ENCODE data around the gene ZNF12. TPM values are rescaled to one million over a fixed set of nuclear protein-coding genes. Genes with fewer than 3 reads are reported as not detected.

The ZNF12 gene
- total and polyA plus RNA-seq, 2 donors (not counting 1 experiment from before 2014, with no cell fraction given) = 15.9 to 17.8 TPM

DNA sequence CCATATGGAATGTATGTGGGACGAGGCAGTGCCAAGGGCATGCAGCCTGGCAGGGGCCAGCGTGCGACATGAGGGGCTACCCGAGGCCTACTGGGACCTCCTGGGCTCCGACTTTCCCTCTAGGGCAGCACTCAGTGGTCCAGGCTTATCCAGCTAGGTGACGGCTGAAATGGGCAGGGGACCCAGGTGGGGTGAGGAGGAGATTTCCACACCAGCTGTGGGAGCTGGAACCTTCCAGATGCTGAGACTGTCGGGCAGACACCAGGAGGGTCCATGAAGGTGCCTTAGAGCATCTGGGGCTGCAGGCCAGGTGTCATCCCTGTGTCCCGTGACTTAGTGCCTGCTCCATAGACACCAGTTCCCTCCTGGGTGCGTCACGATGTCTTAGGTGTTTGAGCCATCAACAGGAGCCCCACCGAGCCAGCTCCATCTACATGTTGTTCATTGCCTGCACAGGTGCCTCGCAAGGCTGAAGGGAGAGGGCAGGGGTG lies 56.2 kb downstream of the ZNF12 start:
- no peak overlapping the region for H3K4me2 ChIP-seq (ENCODE audit: extremely low read depth, insufficient read depth, low read length)

DNA sequence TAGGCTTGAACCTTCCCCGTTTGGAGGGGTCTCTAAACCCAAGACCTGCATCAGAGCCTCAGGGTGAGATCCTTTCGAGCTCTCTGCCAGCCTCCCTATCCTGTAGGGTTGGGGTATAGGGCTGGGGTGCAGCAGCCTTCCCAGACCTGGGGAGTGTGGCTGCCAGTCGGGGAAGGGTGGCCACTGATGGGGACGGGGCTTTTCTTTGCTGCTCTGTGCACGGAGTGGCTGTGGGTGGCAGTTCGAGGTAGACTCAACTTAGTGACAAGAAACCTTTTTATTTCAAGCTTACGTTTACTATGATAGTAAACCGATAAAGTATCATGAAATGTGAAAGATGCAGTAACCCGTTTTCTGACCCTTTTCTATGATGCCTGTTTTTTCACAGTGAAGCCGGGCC lies 56.7 kb downstream of the ZNF12 start:
- no peak overlapping the region for H2AFZ ChIP-seq (ENCODE audit: low read length)
- DNase-seq (ENCODE audit: low read depth in 2 of 2) = no peak
- no peak overlapping the region for H3K27ac ChIP-seq (ENCODE audit: insufficient read depth, low read length)
- H3K4me3 ChIP-seq (replicated peaks in 1 of 4; ENCODE audit: control extremely low read depth in 1 of 4, insufficient read depth in 1 of 4, low read depth in 3 of 4, low read length in 4 of 4) = no peak overlapping the region
- no peak overlapping the region for H3K4me2 ChIP-seq (ENCODE audit: extremely low read depth, insufficient read depth, low read length)
- no peaks in the 10 kb centered on the region for H3K9me3 ChIP-seq (ENCODE audit: control insufficient read depth, insufficient read depth, low read depth, low read length)
- H3K4me1 ChIP-seq (ENCODE audit: control insufficient read depth, extremely low read depth, insufficient read depth, low read length) = no peaks in the 10 kb centered on the region
- no peak for TF ChIP-seq EZH2 (IDR thresholded peaks at IDR 0.05; ENCODE audit: low read length, missing control alignments)
- H4K20me1 ChIP-seq (ENCODE audit: control insufficient read depth, extremely low read depth, insufficient read depth, low read length) = no peaks in the 10 kb centered on the region
- H3K9ac ChIP-seq (ENCODE audit: insufficient read depth, low read length) = no peak overlapping the region
- H3K27me3 ChIP-seq (ENCODE audit: control insufficient read depth, insufficient read depth, low read length) = no peaks in the 10 kb centered on the region
- no peaks in the 10 kb centered on the region for H3K79me2 ChIP-seq (ENCODE audit: control insufficient read depth, insufficient read depth, low read length)
- H3K36me3 ChIP-seq (ENCODE audit: control insufficient read depth, insufficient read depth, low read length) = peaks cover 28% of the 10 kb centered on the region

More for the DNA sequence above, 56.2 kb downstream of the ZNF12 start:
- peaks cover 28% of the 10 kb centered on the region for H3K36me3 ChIP-seq (ENCODE audit: control insufficient read depth, insufficient read depth, low read length)
- no peak overlapping the region for H3K27ac ChIP-seq (ENCODE audit: insufficient read depth, low read length)
- H3K27me3 ChIP-seq (ENCODE audit: control insufficient read depth, insufficient read depth, low read length) = no peaks in the 10 kb centered on the region
- H3K9ac ChIP-seq (ENCODE audit: insufficient read depth, low read length) = no peak overlapping the region
- no peak overlapping the region for H2AFZ ChIP-seq (ENCODE audit: low read length)
- no peaks in the 10 kb centered on the region for H3K79me2 ChIP-seq (ENCODE audit: control insufficient read depth, insufficient read depth, low read length)
- no peak overlapping the region for H3K4me3 ChIP-seq (replicated peaks in 1 of 4; ENCODE audit: control extremely low read depth in 1 of 4, insufficient read depth in 1 of 4, low read depth in 3 of 4, low read length in 4 of 4)
- DNase-seq (ENCODE audit: low read depth in 2 of 2) = no peak
- no peaks in the 10 kb centered on the region for H4K20me1 ChIP-seq (ENCODE audit: control insufficient read depth, extremely low read depth, insufficient read depth, low read length)
- H3K4me1 ChIP-seq (ENCODE audit: control insufficient read depth, extremely low read depth, insufficient read depth, low read length) = no peaks in the 10 kb centered on the region
- TF ChIP-seq, protein P1, sequence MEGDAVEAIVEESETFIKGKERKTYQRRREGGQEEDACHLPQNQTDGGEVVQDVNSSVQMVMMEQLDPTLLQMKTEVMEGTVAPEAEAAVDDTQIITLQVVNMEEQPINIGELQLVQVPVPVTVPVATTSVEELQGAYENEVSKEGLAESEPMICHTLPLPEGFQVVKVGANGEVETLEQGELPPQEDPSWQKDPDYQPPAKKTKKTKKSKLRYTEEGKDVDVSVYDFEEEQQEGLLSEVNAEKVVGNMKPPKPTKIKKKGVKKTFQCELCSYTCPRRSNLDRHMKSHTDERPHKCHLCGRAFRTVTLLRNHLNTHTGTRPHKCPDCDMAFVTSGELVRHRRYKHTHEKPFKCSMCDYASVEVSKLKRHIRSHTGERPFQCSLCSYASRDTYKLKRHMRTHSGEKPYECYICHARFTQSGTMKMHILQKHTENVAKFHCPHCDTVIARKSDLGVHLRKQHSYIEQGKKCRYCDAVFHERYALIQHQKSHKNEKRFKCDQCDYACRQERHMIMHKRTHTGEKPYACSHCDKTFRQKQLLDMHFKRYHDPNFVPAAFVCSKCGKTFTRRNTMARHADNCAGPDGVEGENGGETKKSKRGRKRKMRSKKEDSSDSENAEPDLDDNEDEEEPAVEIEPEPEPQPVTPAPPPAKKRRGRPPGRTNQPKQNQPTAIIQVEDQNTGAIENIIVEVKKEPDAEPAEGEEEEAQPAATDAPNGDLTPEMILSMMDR (conservative IDR thresholded peaks at IDR 0.05 in 1 of 2, IDR thresholded peaks at IDR 0.05 in 1 of 2; ENCODE audit: low read depth in 1 of 2, low read length in 2 of 2) = no peak
- TF ChIP-seq EZH2 (IDR thresholded peaks at IDR 0.05; ENCODE audit: low read length, missing control alignments) = no peak
- no peaks in the 10 kb centered on the region for H3K9me3 ChIP-seq (ENCODE audit: control insufficient read depth, insufficient read depth, low read depth, low read length)

DNA sequence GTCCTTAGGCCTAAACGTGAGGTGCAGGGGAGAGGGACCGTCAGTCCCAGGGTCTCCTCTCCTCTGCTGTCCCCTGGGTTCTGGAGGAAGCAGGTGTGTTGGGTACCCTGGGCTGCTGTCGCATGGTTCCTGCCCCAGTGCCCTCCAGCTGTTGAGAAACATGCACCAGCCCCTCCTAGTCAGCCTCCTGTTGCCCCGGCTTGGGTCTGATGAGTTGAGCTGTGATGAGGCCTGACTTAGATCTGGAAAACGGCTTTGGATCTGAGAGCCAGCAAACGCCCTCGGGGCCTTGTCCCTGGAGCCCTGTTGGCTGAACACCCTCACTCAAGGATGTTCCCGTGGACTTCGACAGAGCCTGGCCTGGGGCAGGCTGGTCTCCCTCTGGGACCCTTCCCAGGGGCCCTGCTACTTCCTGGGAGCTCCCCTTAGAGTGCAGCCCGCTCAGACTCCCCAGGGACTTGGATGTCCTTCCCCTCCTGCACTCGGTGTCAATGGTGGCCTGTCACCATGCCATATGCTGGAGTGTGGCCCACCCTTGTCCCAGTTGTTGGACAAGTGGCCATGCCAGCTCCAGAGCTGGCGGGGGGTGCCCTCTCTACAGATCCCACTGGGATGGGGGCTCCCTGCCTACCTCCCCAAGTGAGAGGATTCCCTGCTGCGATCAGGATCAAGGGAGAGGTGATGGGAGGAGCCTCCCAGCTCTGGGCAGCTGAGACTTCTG lies 57.3 kb downstream of the ZNF12 start:
- no peak overlapping the region for H3K4me3 ChIP-seq (replicated peaks in 1 of 4; ENCODE audit: control extremely low read depth in 1 of 4, insufficient read depth in 1 of 4, low read depth in 3 of 4, low read length in 4 of 4)
- H4K20me1 ChIP-seq (ENCODE audit: control insufficient read depth, extremely low read depth, insufficient read depth, low read length) = no peaks in the 10 kb centered on the region
- DNase-seq (ENCODE audit: low read depth in 2 of 2) = no peak
- H3K27me3 ChIP-seq (ENCODE audit: control insufficient read depth, insufficient read depth, low read length) = no peaks in the 10 kb centered on the region
- no peak overlapping the region for H3K4me2 ChIP-seq (ENCODE audit: extremely low read depth, insufficient read depth, low read length)
- H3K79me2 ChIP-seq (ENCODE audit: control insufficient read depth, insufficient read depth, low read length) = no peaks in the 10 kb centered on the region
- no peaks in the 10 kb centered on the region for H3K4me1 ChIP-seq (ENCODE audit: control insufficient read depth, extremely low read depth, insufficient read depth, low read length)
- H3K36me3 ChIP-seq (ENCODE audit: control insufficient read depth, insufficient read depth, low read length) = peaks cover 25% of the 10 kb centered on the region
- TF ChIP-seq, protein P1 (conservative IDR thresholded peaks at IDR 0.05 in 1 of 2, IDR thresholded peaks at IDR 0.05 in 1 of 2; ENCODE audit: low read depth in 1 of 2, low read length in 2 of 2) = no peak
- no peak for TF ChIP-seq EZH2 (IDR thresholded peaks at IDR 0.05; ENCODE audit: low read length, missing control alignments)
- no peak overlapping the region for H3K27ac ChIP-seq (ENCODE audit: insufficient read depth, low read length)
- no peaks in the 10 kb centered on the region for H3K9me3 ChIP-seq (ENCODE audit: control insufficient read depth, insufficient read depth, low read depth, low read length)
- H2AFZ ChIP-seq (ENCODE audit: low read length) = no peak overlapping the region
- no peak overlapping the region for H3K9ac ChIP-seq (ENCODE audit: insufficient read depth, low read length)

All from fibroblast of lung (primary cell).